ENCODE data around the gene MYH15. TPM values are rescaled to one million over a fixed set of nuclear protein-coding genes. Genes with fewer than 3 reads are reported as not detected.

MYH15 gene
- total and polyA plus RNA-seq, 2 of the 4 experiments (the other 2 are of a cell fraction) = 0.10 to 0.36 TPM

- dilution Hi-C loops (cut with HindIII; ENCODE audit: low sequenced_read_pairs, unreplicated experiment) = no loop called here
- BruUV-seq (replicated peaks) = no TSS peak
- H3K18ac ChIP-seq (ENCODE audit: low read depth, low read length) = no peak overlapping the region
- no peaks in the 10 kb centered on the region for H3K4me1 ChIP-seq (ENCODE audit: control insufficient read depth, insufficient read depth, low read length)
- H3K27ac ChIP-seq (ENCODE audit: insufficient read depth, low read length) = no peak overlapping the region
- in situ Hi-C loops (cut with MboI; ENCODE audit: low sequenced_read_pairs) = no loop called here
- no peak overlapping the region for H4K8ac ChIP-seq (ENCODE audit: low read depth in 2 of 2, low read length in 2 of 2)
- no peak overlapping the region for H3K9ac ChIP-seq (ENCODE audit: low read depth, low read length)
- no peaks in the 10 kb centered on the region; the same call in 1 of the 2 replicates for H3K9me1 ChIP-seq (ENCODE audit: insufficient read depth, low read length)
- no peak overlapping the region for H4K91ac ChIP-seq (ENCODE audit: insufficient read depth, low read depth, low read length)
- H3K27me3 ChIP-seq (ENCODE audit: control insufficient read depth, insufficient read depth, low read length) = peaks cover 11% of the 10 kb centered on the region
- no peaks in the 10 kb centered on the region for H3K36me3 ChIP-seq (ENCODE audit: control insufficient read depth, insufficient read depth, low read length)
- no peak overlapping the region for H2BK5ac ChIP-seq (ENCODE audit: low read depth, low read length, poor library complexity, severe bottlenecking)
- H2BK120ac ChIP-seq (ENCODE audit: low read depth, low read length) = no peak overlapping the region
- no peak overlapping the region for H4K5ac ChIP-seq (ENCODE audit: low read depth, low read length)
- no peak overlapping the region for H2BK20ac ChIP-seq (ENCODE audit: low read depth, low read length)
- H2AK5ac ChIP-seq (ENCODE audit: low read depth, low read length) = no peak overlapping the region
- no peak overlapping the region for H3K4me2 ChIP-seq (ENCODE audit: low read depth, low read length)
- H2BK15ac ChIP-seq (ENCODE audit: low read depth, low read length) = no peak overlapping the region
- no peak overlapping the region for H3K4ac ChIP-seq (ENCODE audit: low read depth, low read length)
- intact Hi-C loops (cut with micrococcal nuclease) = no loop called here
- TF ChIP-seq CHD1 (IDR thresholded peaks at IDR 0.05; ENCODE audit: low read depth, low read length) (no peak), SMC3 (IDR thresholded peaks at IDR 0.05; ENCODE audit: low read depth, low read length) (no peak), MAFK (IDR thresholded peaks at IDR 0.05; ENCODE audit: low read depth, low read length) (no peak)
- TF ChIP-seq, protein P1, sequence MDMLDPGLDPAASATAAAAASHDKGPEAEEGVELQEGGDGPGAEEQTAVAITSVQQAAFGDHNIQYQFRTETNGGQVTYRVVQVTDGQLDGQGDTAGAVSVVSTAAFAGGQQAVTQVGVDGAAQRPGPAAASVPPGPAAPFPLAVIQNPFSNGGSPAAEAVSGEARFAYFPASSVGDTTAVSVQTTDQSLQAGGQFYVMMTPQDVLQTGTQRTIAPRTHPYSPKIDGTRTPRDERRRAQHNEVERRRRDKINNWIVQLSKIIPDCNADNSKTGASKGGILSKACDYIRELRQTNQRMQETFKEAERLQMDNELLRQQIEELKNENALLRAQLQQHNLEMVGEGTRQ (IDR thresholded peaks at IDR 0.05; ENCODE audit: low read depth, low read length) = no peak
- no peak overlapping the region for H3K56ac ChIP-seq (ENCODE audit: extremely low read depth, insufficient read depth, low read length)
- no peak overlapping the region for H2AFZ ChIP-seq (replicated peaks; ENCODE audit: low read length, poor library complexity)
- H3K9me3 ChIP-seq (ENCODE audit: control insufficient read depth, insufficient read depth, low read length) = no peaks in the 10 kb centered on the region
- no peak overlapping the region for H2AK9ac ChIP-seq (replicated peaks; ENCODE audit: low read depth, low read length, poor library complexity)
- no peaks in the 10 kb centered on the region for H3K79me1 ChIP-seq (ENCODE audit: low read depth in 1 of 2, low read length in 2 of 2)
- CTCF ChIA-PET = no interaction called here
- no peak overlapping the region for H3K23ac ChIP-seq (ENCODE audit: low read depth, low read length)
- no peaks in the 10 kb centered on the region for H4K20me1 ChIP-seq (ENCODE audit: insufficient read depth, low read length)
- no peak for DNase-seq
- POLR2A ChIA-PET (ENCODE audit: unreplicated experiment) = no interaction called here
- no CpG with 5 or more reads among the region's 1 CpG for WGBS, 2 experiments (ENCODE audit: extremely low coverage in 2 of 2, insufficient read length in 1 of 2)
- no peak overlapping the region for H3K4me3 ChIP-seq (ENCODE audit: insufficient read depth, low read depth, low read length)
- H3K14ac ChIP-seq (replicated peaks; ENCODE audit: low read depth, low read length) = no peak overlapping the region
- ATAC-seq (ENCODE audit: low read depth) = no peak
Observed at GRCh38 chr3:108389372-108389771, 121.0 kb downstream of the MYH15 start.

Measured in IMR-90 (cell line).